C4-2B (cell line): ENCODE data around the gene TOP1.

Experiments used
- H3K27ac ChIP-seq: fragments of 450-650 bp; 2 replicates; pipeline ENCODE4 v1.5.1; 2017
- CTCF ChIP-seq: fragments of 450-650 bp; conservative IDR thresholded peaks from 2 replicates; pipeline ENCODE4 v1.5.1; 2017; ENCODE audit warnings: mild to moderate bottlenecking
- ZFX ChIP-seq: fragments of 450-650 bp; IDR thresholded peaks from 2 replicates; pipeline ENCODE4 v1.6.1; 2017

The TOP1 gene

GRCh38 chr20:41163821-41164220 is 135.2 kb downstream of the TOP1 start:
- H3K27ac ChIP-seq, result no peak overlapping the region
- TF ChIP-seq CTCF, result no peak

DNA sequence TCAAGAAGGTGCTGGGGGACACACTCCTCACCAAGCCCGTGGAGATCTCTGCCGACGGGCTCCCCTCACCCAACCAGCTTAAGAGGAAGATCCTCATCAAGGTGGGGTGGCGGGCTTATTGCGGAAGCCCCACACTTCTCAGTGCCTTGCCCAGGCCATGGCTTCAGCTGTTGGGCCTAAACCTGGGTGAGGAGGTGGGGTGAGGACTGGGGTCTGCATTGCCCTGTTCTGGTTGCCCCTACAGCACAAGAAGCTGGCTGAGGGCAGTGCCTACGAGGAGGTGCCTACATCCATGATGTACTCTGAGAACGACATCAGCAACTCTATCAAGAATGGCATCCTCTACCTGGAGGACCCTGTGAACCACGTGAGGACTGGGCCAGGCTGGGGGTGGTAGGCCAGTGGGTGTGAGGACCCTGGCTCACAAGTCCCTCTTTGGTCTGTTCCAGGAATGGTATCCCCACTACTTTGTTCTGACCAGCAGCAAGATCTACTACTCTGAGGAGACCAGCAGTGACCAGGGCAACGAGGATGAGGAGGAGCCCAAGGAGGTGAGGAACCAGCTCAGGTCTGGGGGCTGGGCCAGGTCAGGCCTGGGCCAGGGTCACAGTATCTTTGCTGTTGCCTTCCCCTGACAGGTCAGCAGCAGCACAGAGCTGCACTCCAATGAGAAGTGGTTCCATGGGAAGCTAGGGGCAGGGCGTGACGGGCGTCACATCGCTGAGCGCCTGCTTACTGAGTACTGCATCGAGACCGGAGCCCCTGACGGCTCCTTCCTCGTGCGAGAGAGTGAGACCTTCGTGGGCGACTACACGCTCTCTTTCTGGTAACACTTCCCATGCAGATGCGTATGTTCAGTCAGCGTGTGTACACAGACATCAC is 136.6 kb downstream of the TOP1 start:
- H3K27ac ChIP-seq, result no peak overlapping the region
- TF ChIP-seq CTCF (no peak), ZFX (no peak)

DNA sequence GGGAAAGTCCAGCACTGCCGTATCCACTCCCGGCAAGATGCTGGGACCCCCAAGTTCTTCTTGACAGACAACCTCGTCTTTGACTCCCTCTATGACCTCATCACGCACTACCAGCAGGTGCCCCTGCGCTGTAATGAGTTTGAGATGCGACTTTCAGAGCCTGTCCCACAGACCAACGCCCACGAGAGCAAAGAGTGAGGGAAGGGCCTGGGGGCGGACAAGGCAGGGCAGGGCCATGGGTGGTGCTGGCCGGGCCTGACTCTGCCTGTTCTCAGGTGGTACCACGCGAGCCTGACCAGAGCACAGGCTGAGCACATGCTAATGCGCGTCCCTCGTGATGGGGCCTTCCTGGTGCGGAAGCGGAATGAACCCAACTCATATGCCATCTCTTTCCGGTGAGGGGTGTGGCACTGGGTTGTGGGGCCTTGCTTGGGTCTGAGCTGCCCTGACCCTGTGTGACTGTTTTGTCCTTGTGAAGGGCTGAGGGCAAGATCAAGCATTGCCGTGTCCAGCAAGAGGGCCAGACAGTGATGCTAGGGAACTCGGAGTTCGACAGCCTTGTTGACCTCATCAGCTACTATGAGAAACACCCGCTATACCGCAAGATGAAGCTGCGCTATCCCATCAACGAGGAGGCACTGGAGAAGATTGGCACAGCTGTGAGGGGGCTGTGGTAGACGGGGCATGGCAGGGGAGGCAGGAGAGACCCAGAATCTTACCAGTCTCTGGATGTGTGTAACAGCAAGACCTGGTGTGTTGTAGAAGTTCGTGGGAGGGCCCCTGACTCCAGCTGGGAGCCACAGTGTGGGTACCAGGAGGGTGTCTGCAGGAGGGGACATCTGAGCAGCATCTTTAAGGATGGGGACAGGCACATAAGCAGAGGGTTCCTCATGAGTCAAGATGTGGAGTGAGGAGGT is 137.8 kb downstream of the TOP1 start:
- H3K27ac ChIP-seq, result no peak overlapping the region

DNA sequence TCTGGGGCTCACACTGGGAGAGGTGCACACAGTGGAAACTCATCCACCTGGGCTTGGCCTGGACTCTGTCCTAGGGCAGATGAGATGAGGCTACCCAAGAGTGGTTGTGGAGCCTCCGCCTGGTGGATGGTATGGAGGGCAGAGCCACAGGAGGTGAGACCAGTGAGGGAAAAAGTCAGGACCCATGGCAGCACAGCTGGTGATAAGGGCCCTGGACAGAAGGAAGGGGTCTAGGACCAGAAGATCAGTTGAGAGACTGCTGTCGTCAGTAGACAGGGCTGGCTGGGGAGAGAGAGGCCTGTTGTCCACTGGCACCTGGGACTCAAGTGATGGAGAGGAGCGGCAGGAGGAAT is 138.5 kb downstream of the TOP1 start:
- TF ChIP-seq CTCF (no peak), ZFX (no peak)
- H3K27ac ChIP-seq, result no peak overlapping the region

More for the DNA sequence above, 137.8 kb downstream of the TOP1 start:
- TF ChIP-seq ZFX, result no peak
- no peak for TF ChIP-seq CTCF

DNA sequence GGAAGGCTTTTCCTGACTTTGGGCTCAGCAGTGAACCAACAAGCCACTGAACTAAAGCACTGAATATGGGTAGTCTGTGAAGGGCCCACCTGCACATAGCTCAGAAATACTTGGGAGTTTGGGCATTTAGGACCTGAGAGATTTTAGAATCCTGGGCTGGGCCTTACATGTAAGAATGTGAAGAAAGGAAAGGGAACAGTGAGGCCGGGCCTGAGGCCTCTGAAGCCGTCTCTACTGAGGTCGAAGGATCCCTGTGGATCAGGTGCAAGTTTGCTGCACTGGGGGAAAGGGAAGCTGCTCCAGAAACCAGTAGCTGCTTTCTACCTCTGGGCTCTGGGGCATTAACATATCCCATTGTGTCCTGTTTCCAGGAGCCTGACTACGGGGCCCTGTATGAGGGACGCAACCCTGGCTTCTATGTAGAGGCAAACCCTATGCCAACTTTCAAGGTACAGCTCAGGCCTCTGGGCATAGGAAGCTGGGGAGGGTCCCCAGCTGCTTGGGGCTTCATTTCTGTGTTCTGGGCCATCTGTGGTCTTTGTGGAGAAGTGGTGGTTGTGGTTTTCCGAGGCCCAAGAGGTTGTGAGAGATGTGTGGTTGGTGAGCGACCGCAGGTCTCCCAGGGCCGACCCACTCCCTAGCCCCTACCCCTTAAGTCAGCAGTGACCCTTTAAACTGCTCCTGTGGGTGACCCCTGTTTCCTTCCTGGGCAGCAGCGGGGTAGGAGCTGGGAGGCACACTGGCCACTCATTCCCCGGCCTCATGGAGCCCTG is 139.0 kb downstream of the TOP1 start:
- no peak overlapping the region for H3K27ac ChIP-seq

More for the DNA sequence above, 139.0 kb downstream of the TOP1 start:
- TF ChIP-seq ZFX (no peak), CTCF (no peak)
